Activated CD8-positive, alpha-beta T cell treated with anti-CD3 and anti-CD28 coated beads for 36 hours (primary cell): Measurements from ENCODE around the gene TGDS. TPM values are rescaled to one million over a fixed set of nuclear protein-coding genes. Genes with fewer than 3 reads are reported as not detected.

Experiments used
- ATAC-seq: fragments of 200-7000 bp; cut with Tn5 transposase; one replicate; pipeline ENCODE4 v1.10.0; 2021; ENCODE audit warnings: mild to moderate bottlenecking, moderate library complexity
- CTCF ChIA-PET: fragments of 350-600 bp; sonication (Branson Sonifier 250); formaldehyde crosslinking; loops from one replicate; lab custom pipeline; 2021; ENCODE audit warnings: antibody characterized with exemption; lab: Charles Lee
- POLR2A ChIA-PET: fragments of 350-600 bp; sonication (Branson Sonifier 250); formaldehyde crosslinking; loops from one replicate; lab custom pipeline; 2021; ENCODE audit warnings: antibody characterized with exemption; lab: Charles Lee
- DNase-seq: peaks from one replicate; pipeline ENCODE4 v3.0.0-alpha.2; 2020
- H3K27ac Mint-ChIP-seq: one replicate; pipeline ENCODE4 v1.8.0; 2021; ENCODE audit warnings: mild to moderate bottlenecking, mixed read lengths
- H3K27me3 Mint-ChIP-seq: one replicate; pipeline ENCODE4 v1.8.0; 2021; ENCODE audit warnings: mixed read lengths
- H3K36me3 Mint-ChIP-seq: one replicate; pipeline ENCODE4 v1.8.0; 2021; ENCODE audit warnings: low read depth, mixed read lengths
- H3K4me1 Mint-ChIP-seq: one replicate; pipeline ENCODE4 v1.8.0; 2021; ENCODE audit warnings: low read depth, mixed read lengths
- H3K4me3 Mint-ChIP-seq: one replicate; pipeline ENCODE4 v1.8.0; 2021; ENCODE audit warnings: mild to moderate bottlenecking, moderate library complexity, mixed read lengths
- H3K9me3 Mint-ChIP-seq: one replicate; pipeline ENCODE4 v1.8.0; 2021; ENCODE audit warnings: mixed read lengths
- intact Hi-C: fragments of 100-400 bp; cut with micrococcal nuclease; formaldehyde crosslinking; loops from one replicate; pipeline ENCODE4 v1.10.0; 2022
- total RNA-seq, 2 experiments: library from RNA; stranded (reverse); gene quantifications; one replicate each; pipeline ENCODE4 v1.2.3, GENCODE V29; 2021
- TF ChIP-seq, protein P1 (sequence below): fragments of 200-600 bp; IDR thresholded peaks from one replicate; pipeline ENCODE4 v1.8.0; 2022; ENCODE audit warnings: antibody characterized with exemption, mild to moderate bottlenecking

Gene TGDS
- total RNA-seq, 2 experiments from 2014 or later: 24.0 to 27.0 TPM

DNA sequence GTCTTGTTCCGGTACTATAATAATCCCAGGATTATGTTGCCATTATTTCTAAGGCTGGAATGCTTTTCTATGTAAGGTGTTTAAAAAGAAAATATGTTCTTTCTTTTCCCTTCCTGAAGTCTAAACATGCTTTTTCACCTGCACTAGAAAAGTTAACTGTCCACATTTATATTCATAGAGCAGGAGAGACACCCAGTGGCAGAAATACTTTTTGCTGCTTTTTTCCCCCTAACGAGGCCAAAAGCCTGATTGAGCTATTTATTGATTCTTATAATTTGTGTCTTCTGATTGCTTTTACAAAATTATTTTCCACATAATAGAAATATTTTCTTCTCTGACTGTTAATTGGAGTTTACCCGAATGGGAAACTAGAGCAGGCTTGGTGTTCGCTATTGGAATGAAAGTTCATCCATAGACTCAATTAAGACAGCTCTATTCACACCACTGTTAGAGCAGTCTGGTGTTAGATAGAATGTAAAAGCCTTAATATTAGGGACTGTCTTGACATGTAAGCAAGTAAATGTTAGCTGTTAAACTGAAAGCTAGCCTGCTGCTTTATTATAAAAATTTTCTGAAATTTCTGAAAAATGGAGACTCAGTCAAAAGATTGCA, 21.5 kb upstream of the TGDS start:
- Mint-ChIP-seq H3K27me3 (no peaks in the 10 kb centered on the region), H3K36me3 (peaks cover 16% of the 10 kb centered on the region), H3K27ac (no peak overlapping the region), H3K4me1 (peaks cover 15% of the 10 kb centered on the region), H3K4me3 (no peak overlapping the region), H3K9me3 (no peaks in the 10 kb centered on the region)
- DNase-seq (peak; percentile 30), ATAC-seq (peak; percentile 56)
- ChIA-PET POLR2A (interaction anchor here (0.6 to 0.9 kb wide), 2 partner anchors 15 to 150 kb away, joined by 3 to 4 read pairs; partner anchors contain the start of gene GPR180), CTCF (interaction anchor here (0.6 to 9.9 kb wide), 35 partner anchors 9 to 787 kb away, joined by 3 to 232 read pairs (median 4); partner anchors contain the start of genes GPR180 and TGDS)
- TF ChIP-seq, protein P1, sequence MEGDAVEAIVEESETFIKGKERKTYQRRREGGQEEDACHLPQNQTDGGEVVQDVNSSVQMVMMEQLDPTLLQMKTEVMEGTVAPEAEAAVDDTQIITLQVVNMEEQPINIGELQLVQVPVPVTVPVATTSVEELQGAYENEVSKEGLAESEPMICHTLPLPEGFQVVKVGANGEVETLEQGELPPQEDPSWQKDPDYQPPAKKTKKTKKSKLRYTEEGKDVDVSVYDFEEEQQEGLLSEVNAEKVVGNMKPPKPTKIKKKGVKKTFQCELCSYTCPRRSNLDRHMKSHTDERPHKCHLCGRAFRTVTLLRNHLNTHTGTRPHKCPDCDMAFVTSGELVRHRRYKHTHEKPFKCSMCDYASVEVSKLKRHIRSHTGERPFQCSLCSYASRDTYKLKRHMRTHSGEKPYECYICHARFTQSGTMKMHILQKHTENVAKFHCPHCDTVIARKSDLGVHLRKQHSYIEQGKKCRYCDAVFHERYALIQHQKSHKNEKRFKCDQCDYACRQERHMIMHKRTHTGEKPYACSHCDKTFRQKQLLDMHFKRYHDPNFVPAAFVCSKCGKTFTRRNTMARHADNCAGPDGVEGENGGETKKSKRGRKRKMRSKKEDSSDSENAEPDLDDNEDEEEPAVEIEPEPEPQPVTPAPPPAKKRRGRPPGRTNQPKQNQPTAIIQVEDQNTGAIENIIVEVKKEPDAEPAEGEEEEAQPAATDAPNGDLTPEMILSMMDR: peak; percentile 75
- intact Hi-C loops: loop anchor here (1.0 kb wide), 1 partner anchor 182 kb away; no protein-coding TSS in a partner anchor

- Mint-ChIP-seq H3K9me3 (no peaks in the 10 kb centered on the region), H3K4me1 (peaks cover 20% of the 10 kb centered on the region), H3K36me3 (peaks cover 31% of the 10 kb centered on the region), H3K27ac (no peak overlapping the region), H3K27me3 (no peaks in the 10 kb centered on the region), H3K4me3 (no peak overlapping the region)
- CTCF ChIA-PET: interaction anchor here (0.6 to 1.4 kb wide), 4 partner anchors 9 to 180 kb away, joined by 3 to 6 read pairs (median 4); no protein-coding TSS in a partner anchor
- TF ChIP-seq, protein P1: no peak
- POLR2A ChIA-PET: no interaction called here
- ATAC-seq: no peak
- intact Hi-C loops: no loop called here
- no peak for DNase-seq
Measured at GRCh38 chr13:94613051-94613450, 17.1 kb upstream of the TGDS start.

DNA sequence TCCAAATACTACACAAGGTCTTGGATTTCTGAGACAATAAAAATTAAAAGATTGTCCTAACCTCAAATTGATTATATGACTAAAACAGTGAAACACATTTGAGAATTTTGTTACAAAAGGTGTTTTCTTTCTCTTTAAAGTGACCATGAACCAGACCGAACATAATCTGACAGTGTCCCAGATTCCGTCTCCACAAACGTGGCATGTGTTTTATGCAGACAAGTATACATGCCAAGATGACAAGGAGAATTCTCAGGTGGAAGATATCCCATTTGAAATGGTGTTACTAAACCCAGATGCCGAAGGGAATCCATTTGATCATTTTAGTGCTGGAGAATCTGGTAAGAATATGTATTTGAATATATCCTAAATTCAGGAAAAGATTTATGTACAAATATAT, 16.1 kb upstream of the TGDS start:
- DNase-seq (no peak), ATAC-seq (no peak)
- H3K9me3 Mint-ChIP-seq: no peaks in the 10 kb centered on the region
- H3K4me1 Mint-ChIP-seq: peaks cover 28% of the 10 kb centered on the region
- intact Hi-C loops: no loop called here
- TF ChIP-seq, protein P1: no peak
- H3K4me3 Mint-ChIP-seq: no peak overlapping the region
- ChIA-PET POLR2A (no interaction called here), CTCF (interaction anchor here (1.1 to 1.4 kb wide), 2 partner anchors 8 to 176 kb away, joined by 5 to 6 read pairs; no protein-coding TSS in a partner anchor)
- H3K36me3 Mint-ChIP-seq: peaks cover 34% of the 10 kb centered on the region
- H3K27me3 Mint-ChIP-seq: no peaks in the 10 kb centered on the region
- H3K27ac Mint-ChIP-seq: no peak overlapping the region

DNA sequence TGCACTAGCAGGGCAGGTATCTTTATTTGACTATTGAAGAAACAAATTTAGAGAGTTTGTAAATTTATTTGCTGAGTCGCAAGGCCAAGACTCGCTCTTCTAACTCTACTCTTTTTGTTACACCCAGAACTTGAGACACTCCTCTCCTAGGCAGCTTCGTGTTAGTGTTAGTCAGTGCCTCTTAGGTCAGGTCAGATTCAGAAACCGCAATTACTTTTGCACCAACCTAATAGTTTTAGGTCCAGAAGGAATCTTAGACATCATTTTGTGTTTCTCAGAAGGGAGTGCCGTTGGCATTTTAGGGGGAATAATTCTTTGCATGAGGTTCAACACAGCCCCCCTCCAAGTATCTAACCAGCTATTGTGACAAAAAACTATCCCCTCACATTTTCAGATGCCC, 14.5 kb upstream of the TGDS start:
- TF ChIP-seq, protein P1: no peak
- Mint-ChIP-seq H3K36me3 (peaks cover 46% of the 10 kb centered on the region), H3K27ac (no peak overlapping the region), H3K27me3 (no peaks in the 10 kb centered on the region), H3K9me3 (no peaks in the 10 kb centered on the region), H3K4me1 (peaks cover 28% of the 10 kb centered on the region), H3K4me3 (no peak overlapping the region)
- POLR2A ChIA-PET: no interaction called here
- DNase-seq: no peak
- no peak for ATAC-seq
- intact Hi-C loops: no loop called here
- CTCF ChIA-PET: no interaction called here

GRCh38 chr13:94609196-94609595, 13.2 kb upstream of the TGDS start:
- ChIA-PET CTCF (interaction anchor here (1.2 to 2.2 kb wide), 2 partner anchors 9 to 174 kb away, joined by 5 to 13 read pairs; no protein-coding TSS in a partner anchor), POLR2A (no interaction called here)
- H3K4me1 Mint-ChIP-seq: peaks cover 25% of the 10 kb centered on the region
- H3K27ac Mint-ChIP-seq: no peak overlapping the region
- no peaks in the 10 kb centered on the region for H3K27me3 Mint-ChIP-seq
- H3K9me3 Mint-ChIP-seq: no peaks in the 10 kb centered on the region
- ATAC-seq (no peak), DNase-seq (no peak)
- intact Hi-C loops: no loop called here
- TF ChIP-seq, protein P1: no peak
- no peak overlapping the region for H3K4me3 Mint-ChIP-seq
- peaks cover 44% of the 10 kb centered on the region for H3K36me3 Mint-ChIP-seq
